Loucy (cell line): ENCODE measurements around the gene IRF2.

Experiments used
- CTCF ChIP-seq: fragments of 200-600 bp; sonication (generic); conservative IDR thresholded peaks from 2 replicates; pipeline ENCODE4 v1.5.1; 2014; ENCODE audit warnings: mild to moderate bottlenecking, antibody characterized with exemption, low read length
- EZH2phosphoT487 ChIP-seq: fragments of 200-600 bp; IDR thresholded peaks from 2 replicates; pipeline ENCODE4 v1.6.1; 2018; ENCODE audit warnings: antibody characterized with exemption, mild to moderate bottlenecking, moderate library complexity, borderline replicate concordance

GRCh38 chr4:184500748-184501589 is 26.6 kb upstream of the IRF2 start:
- TF ChIP-seq CTCF (no peak), EZH2phosphoT487 (no peak)
